Stomach (tissue), 9 donors: ENCODE measurements around the gene SMAD4. TPM values are rescaled to one million over a fixed set of nuclear protein-coding genes. Genes with fewer than 3 reads are reported as not detected.

ENCODE experiments used
- DNase-seq, 2 donors: peaks; one replicate each; pipeline versions ENCODE4 v3.0.0 to v3.0.0-alpha.2; 2013 to 2019
- H3K27ac ChIP-seq, 5 donors: fragments of 200-600 bp in 4 of 5; sonication (generic) in 4 of 5; one replicate each; pipeline ENCODE4 v1.5.1; 2013 to 2019; ENCODE audit warnings: mild to moderate bottlenecking in 1 of 5, moderate library complexity in 1 of 5
- H3K27me3 ChIP-seq, 3 donors: fragments of 200-600 bp; sonication (generic); one replicate each; pipeline ENCODE4 v1.5.1; 2017 to 2019; ENCODE audit warnings: mixed run types in 1 of 3
- H3K36me3 ChIP-seq, 4 donors: fragments of 200-600 bp; sonication (generic); 1 replicate in 3 of 4; 2 replicates in 1 of 4; pipeline ENCODE4 v1.5.1; 2016 to 2019
- H3K4me1 ChIP-seq, 4 donors: fragments of 200-600 bp; sonication (generic); one replicate each; pipeline ENCODE4 v1.5.1; 2016 to 2019
- H3K4me3 ChIP-seq, 4 donors: fragments of 200-600 bp; sonication (generic) in 3 of 4; one replicate each; pipeline ENCODE4 v1.5.1; 2016 to 2019; ENCODE audit warnings: mild to moderate bottlenecking in 1 of 4
- H3K9me3 ChIP-seq, 4 donors: fragments of 200-600 bp; sonication (generic); one replicate each; pipeline ENCODE4 v1.5.1; 2016 to 2019
- CTCF ChIP-seq, 7 experiments: fragments of 450-650 bp in 4 of 7; fragments of 200-600 bp in 3 of 7; sonication (generic) in 3 of 7; IDR thresholded peaks; one replicate each; pipeline ENCODE4 v1.5.1; 2016 to 2019; ENCODE audit warnings: antibody characterized with exemption in 7 of 7, control low read depth in 2 of 7, mild to moderate bottlenecking in 1 of 7
- EP300 ChIP-seq: sonication (generic); formaldehyde crosslinking; IDR thresholded peaks from one replicate; pipeline ENCODE4 v1.6.1; 2017; ENCODE audit warnings: antibody characterized with exemption
- POLR2A ChIP-seq, 4 donors: fragments of 450-650 bp; IDR thresholded peaks; one replicate each; pipeline ENCODE4 v1.6.1; 2016; ENCODE audit warnings: antibody characterized with exemption in 4 of 4, control low read depth in 2 of 4, mild to moderate bottlenecking in 1 of 4, moderate library complexity in 1 of 4
- POLR2AphosphoS5 ChIP-seq, 3 donors: sonication (generic); formaldehyde crosslinking; IDR thresholded peaks; one replicate each; pipeline ENCODE4 v1.6.1; 2016; ENCODE audit warnings: antibody characterized with exemption in 3 of 3
- WGBS, 5 donors: extraction: QIAGEN DNeasy Blood & Tissue Kit in 3 of 5; methylation state at CpG; one replicate each; pipeline versions ENCODE4 v1.1.5 to v1.1.7; 2013 to 2018; 5-methylcytosine and 5-hydroxymethylcytosine counted together
- intact Hi-C: fragments of 100-400 bp; cut with DNase I; formaldehyde crosslinking; loops from one replicate; pipeline ENCODE4 v1.15.1; 2023; ENCODE audit warnings: low total_unique reads
- polyA plus RNA-seq, 3 donors: library from polyadenylated mRNA; stranded (reverse); fragments of 200-250 nt; gene quantifications; one replicate each; pipeline ENCODE4 v1.2.3, GENCODE V29; 2013
- total RNA-seq, 5 donors: library from RNA; depleted of rRNA; stranded (reverse); fragments of >200 nt; gene quantifications; one replicate each; pipeline versions ENCODE4 v1.1.0 to v1.2.3, GENCODE V29; 2014 to 2016
- donor health status: healthy with polysubstance abuse.
- donor health status: Bipolar disorder and iron deficiency.
- donor health status: healthy.

Gene SMAD4
- total and polyA plus RNA-seq, 8 donors, result 10.4 to 184 (median 68.1) TPM

GRCh38 chr18:51012441-51012840 is 17.6 kb upstream of the SMAD4 start:
- H3K36me3 ChIP-seq, result peaks cover 0 to 6% (median 2%) of the 10 kb centered on the region in 4 donors
- H3K27ac ChIP-seq, result no peak overlapping the region
- H3K27me3 ChIP-seq, result no peaks in the 10 kb centered on the region
- 89 to 92% (median 92%) methylated on average over 3 of the region's 3 CpGs for WGBS, 5 donors
- intact Hi-C loops, result no loop called here
- H3K4me1 ChIP-seq, result peaks cover 0 to under 1% (median 0%) of the 10 kb centered on the region in 4 donors
- no peak overlapping the region for H3K4me3 ChIP-seq
- DNase-seq, result no peak
- H3K9me3 ChIP-seq, result no peaks in the 10 kb centered on the region
- no peak for TF ChIP-seq POLR2AphosphoS5 (IDR thresholded peaks at IDR 0.05)
- TF ChIP-seq EP300, result no peak
- TF ChIP-seq CTCF (IDR thresholded peaks at IDR 0.05), result no peak
- no peak for TF ChIP-seq POLR2A (IDR thresholded peaks at IDR 0.05)

- no peaks in the 10 kb centered on the region for H3K4me1 ChIP-seq
- peaks cover 0 to 6% (median 2%) of the 10 kb centered on the region in 4 donors for H3K36me3 ChIP-seq
- 94 to 98% (median 96%) methylated on average over 3 of the region's 3 CpGs for WGBS, 5 donors
- H3K27ac ChIP-seq, result no peak overlapping the region
- no peaks in the 10 kb centered on the region for H3K27me3 ChIP-seq
- no peak for DNase-seq
- intact Hi-C loops, result no loop called here
- no peaks in the 10 kb centered on the region for H3K9me3 ChIP-seq
- TF ChIP-seq CTCF (IDR thresholded peaks at IDR 0.05) (no peak), POLR2A (IDR thresholded peaks at IDR 0.05) (no peak), POLR2AphosphoS5 (IDR thresholded peaks at IDR 0.05) (no peak), EP300 (no peak)
- no peak overlapping the region for H3K4me3 ChIP-seq
Observed at GRCh38 chr18:51013259-51013658, 16.8 kb upstream of the SMAD4 start.

GRCh38 chr18:51017140-51017879 is 12.7 kb upstream of the SMAD4 start:
- H3K27me3 ChIP-seq, result no peaks in the 10 kb centered on the region
- peaks cover 0 to 15% (median 6%) of the 10 kb centered on the region in 4 donors for H3K36me3 ChIP-seq
- H3K4me1 ChIP-seq, result no peaks in the 10 kb centered on the region
- H3K9me3 ChIP-seq, result no peaks in the 10 kb centered on the region
- DNase-seq, result no peak
- H3K27ac ChIP-seq, result no peak overlapping the region
- TF ChIP-seq CTCF (IDR thresholded peaks at IDR 0.05), result no peak
- TF ChIP-seq EP300, result no peak
- no peak for TF ChIP-seq POLR2AphosphoS5 (IDR thresholded peaks at IDR 0.05)
- TF ChIP-seq POLR2A (IDR thresholded peaks at IDR 0.05), result no peak
- WGBS, 5 donors, result 80 to 87% (median 82%) methylated on average over 7 to 8 of the region's 8 CpGs
- H3K4me3 ChIP-seq, result no peak overlapping the region
- intact Hi-C loops, result no loop called here

- TF ChIP-seq POLR2AphosphoS5 (IDR thresholded peaks at IDR 0.05), result no peak
- no peak for TF ChIP-seq EP300
- no peak for TF ChIP-seq POLR2A (IDR thresholded peaks at IDR 0.05)
- no peak for TF ChIP-seq CTCF (IDR thresholded peaks at IDR 0.05)
- H3K4me1 ChIP-seq, result no peaks in the 10 kb centered on the region
- no peak overlapping the region for H3K4me3 ChIP-seq
- WGBS, 5 donors, result 86 to 91% (median 87%) methylated on average over 5 of the region's 5 CpGs
- intact Hi-C loops, result loop anchor here (10.0 kb wide), 2 partner anchors 56 to 206 kb away; partner anchors contain the start of gene ELAC1
- no peaks in the 10 kb centered on the region for H3K9me3 ChIP-seq
- H3K36me3 ChIP-seq, result peaks cover 0 to 26% (median 7%) of the 10 kb centered on the region in 4 donors
- H3K27me3 ChIP-seq, result no peaks in the 10 kb centered on the region
- no peak overlapping the region for H3K27ac ChIP-seq
- DNase-seq, result no peak
Observed at GRCh38 chr18:51020536-51020935, 9.5 kb upstream of the SMAD4 start.
